DMS53 treated with DMSO at 0.1 percent for 48 hours (cell line): ENCODE measurements around the gene RXFP1.

Source experiments
- DNase-seq: peaks from one replicate; lab custom pipeline; 2025; ENCODE audit not compliant: unreplicated experiment; lab: John Stamatoyannopoulos, UW

RXFP1 gene

GRCh38 chr4:158521484-158522088 is at the start of gene RXFP1:
Gene RXFP1 (plus strand): TSS chr4:158521882. CDS start chr4:158521977, 95 bp downstream.
- no peak for DNase-seq

- no peak for DNase-seq
Observed at GRCh38 chr4:158481811-158482210, 39.9 kb upstream of the RXFP1 start.

- no peak for DNase-seq
Observed at GRCh38 chr4:158484173-158484885, 37.4 kb upstream of the RXFP1 start.

GRCh38 chr4:158490629-158491028 is 31.1 kb upstream of the RXFP1 start:
- no peak for DNase-seq

GRCh38 chr4:158492391-158492790 is 29.3 kb upstream of the RXFP1 start:
- DNase-seq = no peak

- DNase-seq = peak; percentile 35
Observed at GRCh38 chr4:158496030-158496741, 25.5 kb upstream of the RXFP1 start.

- peak; percentile 82 for DNase-seq
Observed at GRCh38 chr4:158500054-158500453, 21.6 kb upstream of the RXFP1 start.

- DNase-seq = no peak
Observed at GRCh38 chr4:158513256-158513655, 8.4 kb upstream of the RXFP1 start.

- DNase-seq = peak; percentile 90
Observed at GRCh38 chr4:158519226-158519625, 2.5 kb upstream of the RXFP1 start.

- no peak for DNase-seq
Observed at GRCh38 chr4:158523990-158524535, 2.4 kb downstream of the RXFP1 start.

GRCh38 chr4:158527516-158527915 is 5.8 kb downstream of the RXFP1 start:
- no peak for DNase-seq

GRCh38 chr4:158529505-158529904 is 7.8 kb downstream of the RXFP1 start:
- DNase-seq = no peak

GRCh38 chr4:158530381-158530780 is 8.7 kb downstream of the RXFP1 start:
- DNase-seq = no peak

- DNase-seq = no peak
Observed at GRCh38 chr4:158530898-158531297, 9.2 kb downstream of the RXFP1 start.

- no peak for DNase-seq
Observed at GRCh38 chr4:158532556-158533231, 11.0 kb downstream of the RXFP1 start.

- no peak for DNase-seq
Observed at GRCh38 chr4:158534727-158535126, 13.0 kb downstream of the RXFP1 start.

- DNase-seq = peak; percentile 13
Observed at GRCh38 chr4:158535130-158535614, 13.5 kb downstream of the RXFP1 start.

GRCh38 chr4:158536833-158537232 is 15.2 kb downstream of the RXFP1 start:
- DNase-seq = no peak

GRCh38 chr4:158538176-158538575 is 16.5 kb downstream of the RXFP1 start:
- no peak for DNase-seq

GRCh38 chr4:158538911-158539310 is 17.2 kb downstream of the RXFP1 start:
- no peak for DNase-seq
